SK-N-SH treated with all-trans-retinoic acid at 6 μM for 48 hours (cell line): ENCODE data around the gene TPRG1L.

Experiments used
- CSDC2 ChIP-seq: fragments of 250-450 bp; sonication (Bioruptor Pico); IDR thresholded peaks from 2 replicates; pipeline ENCODE4 v1.5.0; 2020; ENCODE audit warnings: mild to moderate bottlenecking, moderate library complexity
- PATZ1 ChIP-seq: fragments of 250-450 bp; sonication (Bioruptor Pico); IDR thresholded peaks from 2 replicates; pipeline ENCODE4 v1.8.0; 2020; ENCODE audit warnings: mild to moderate bottlenecking, moderate library complexity, borderline replicate concordance
- TOX ChIP-seq: fragments of 250-450 bp; sonication (Bioruptor Pico); IDR thresholded peaks from 2 replicates; pipeline ENCODE4 v1.8.0; 2021; ENCODE audit warnings: mild to moderate bottlenecking, moderate library complexity, borderline replicate concordance
- ZFP3 ChIP-seq: fragments of 250-450 bp; sonication (Bioruptor Pico); IDR thresholded peaks from 2 replicates; pipeline ENCODE4 v1.5.0; 2020; ENCODE audit warnings: mild to moderate bottlenecking, moderate library complexity

GRCh38 chr1:3608154-3608553 is 16.7 kb upstream of the TPRG1L start:
- no peak for TF ChIP-seq ZFP3 (CRISPR knock-in tag)
- TF ChIP-seq CSDC2 = no peak
- no peak for TF ChIP-seq PATZ1 (CRISPR knock-in tag)
- no peak for TF ChIP-seq TOX (CRISPR knock-in tag)
